GM19397 (cell line): ENCODE data around the gene GMIP.

ENCODE experiments used
- ATAC-seq: cut with Tn5 transposase; IDR thresholded peaks from one replicate; pipeline ENCODE4 v1.9.1; 2021; ENCODE audit warnings: mild to moderate bottlenecking, moderate library complexity; ENCODE audit not compliant: unreplicated experiment

GMIP gene

DNA sequence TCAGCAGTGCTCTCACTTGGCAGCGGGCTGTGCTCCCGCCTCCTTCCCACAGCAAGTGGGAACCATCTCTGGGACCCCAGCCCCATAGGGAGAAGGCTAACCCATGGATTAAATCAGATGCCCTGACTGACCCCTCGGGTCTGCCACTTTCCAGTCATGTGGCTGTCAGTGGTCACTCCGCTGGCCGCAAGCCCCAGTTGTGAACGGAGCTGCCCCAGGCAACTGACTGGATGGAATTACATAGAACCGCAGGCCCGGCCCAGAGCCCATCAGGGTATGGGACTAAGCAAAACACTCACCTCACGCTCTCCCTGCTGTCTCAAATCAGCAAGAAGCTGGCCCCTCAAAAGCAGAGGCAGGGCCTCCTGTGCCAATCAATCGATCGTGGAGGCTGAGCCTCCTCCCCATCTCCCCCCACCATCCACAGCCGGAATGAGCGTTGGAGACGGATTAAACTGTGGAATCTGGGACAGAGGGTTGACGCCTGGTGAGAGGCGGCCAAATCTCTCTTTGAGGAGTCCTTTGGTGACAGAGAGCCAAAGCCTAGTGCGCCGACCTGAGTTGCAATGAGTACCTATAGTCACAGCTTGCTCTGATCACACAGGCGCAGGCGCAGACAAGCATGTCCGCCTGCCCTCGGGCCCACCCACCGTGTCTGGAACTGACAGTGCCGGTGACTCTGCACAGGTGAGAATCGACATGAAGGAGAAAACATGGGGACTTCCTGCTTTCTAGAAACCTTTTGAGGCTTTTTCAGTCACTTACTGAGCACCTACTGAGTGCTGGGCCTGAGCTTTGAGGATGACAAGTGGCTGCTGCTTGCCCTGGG, 63.7 kb downstream of the GMIP start:
- ATAC-seq, result no peak
